B cell (primary cell): Measurements from ENCODE around the gene STRIP1.

Source experiments
- CTCF ChIP-seq: fragments of 200-600 bp; IDR thresholded peaks from one replicate; pipeline ENCODE4 v1.8.0; 2022; ENCODE audit warnings: antibody characterized with exemption, mild to moderate bottlenecking
- EZH2 ChIP-seq: IDR thresholded peaks from 2 replicates; pipeline ENCODE4 v1.6.1; 2012; ENCODE audit warnings: borderline replicate concordance, low read depth, mild to moderate bottlenecking, moderate library complexity, low read length; ENCODE audit not compliant: insufficient read depth, poor library complexity, severe bottlenecking

- TF ChIP-seq CTCF (no peak), EZH2 (no peak)
Measured at GRCh38 chr1:110070282-110070669, 35.9 kb downstream of the STRIP1 start.
